MM.1S (cell line): ENCODE data around the gene TNIK.

Experiments
- DNase-seq: peaks from one replicate; pipeline ENCODE4 v3.0.0-alpha.2; 2015
- H2AFZ ChIP-seq: fragments of 300-600 bp; sonication (generic); 2 replicates; pipeline ENCODE4 v1.6.0; 2016; ENCODE audit warnings: antibody characterized with exemption, low read length
- H3F3A ChIP-seq: fragments of 300-600 bp; sonication (generic); 2 replicates; pipeline ENCODE4 v1.6.1; 2016; ENCODE audit warnings: mild to moderate bottlenecking, antibody characterized with exemption, low read length, moderate library complexity, mixed read lengths; ENCODE audit not compliant: insufficient read depth
- H3K27ac ChIP-seq: fragments of 300-600 bp; sonication (generic); 2 replicates; pipeline ENCODE4 v1.5.1; 2016; ENCODE audit warnings: mild to moderate bottlenecking, low read length
- H3K27me3 ChIP-seq: fragments of 300-600 bp; sonication (generic); replicated peaks from 2 replicates; pipeline ENCODE4 v1.6.0; 2016; ENCODE audit warnings: low read length; ENCODE audit not compliant: insufficient read depth
- H3K36me3 ChIP-seq: fragments of 300-600 bp; sonication (generic); replicated peaks from 2 replicates; pipeline ENCODE4 v1.6.1; 2016; ENCODE audit warnings: mild to moderate bottlenecking, low read length, mixed read lengths; ENCODE audit not compliant: insufficient read depth
- H3K4me1 ChIP-seq: fragments of 300-600 bp; sonication (generic); 2 replicates; pipeline ENCODE4 v1.6.1; 2016; ENCODE audit warnings: low read length, mixed read lengths
- H3K4me2 ChIP-seq: fragments of 300-600 bp; sonication (generic); 2 replicates; pipeline ENCODE4 v1.6.0; 2016; ENCODE audit warnings: low read depth, low read length
- H3K4me3 ChIP-seq: fragments of 300-600 bp; sonication (generic); 2 replicates; pipeline ENCODE4 v1.5.1; 2016; ENCODE audit warnings: low read length, mixed read lengths
- H3K79me2 ChIP-seq: fragments of 300-600 bp; sonication (generic); 2 replicates; pipeline ENCODE4 v1.6.1; 2016; ENCODE audit warnings: mixed run types, low read length, mixed read lengths
- H3K9ac ChIP-seq: fragments of 300-600 bp; sonication (generic); 2 replicates; pipeline ENCODE4 v1.6.1; 2016; ENCODE audit warnings: low read length, mixed read lengths
- H3K9me2 ChIP-seq: fragments of 300-600 bp; sonication (generic); replicated peaks from 2 replicates; pipeline ENCODE4 v1.6.1; 2016; ENCODE audit warnings: mild to moderate bottlenecking, low read length, mixed read lengths; ENCODE audit not compliant: insufficient read depth
- H3K9me3 ChIP-seq: fragments of 300-600 bp; sonication (generic); replicated peaks from 2 replicates; pipeline ENCODE4 v1.6.1; 2016; ENCODE audit warnings: mild to moderate bottlenecking, low read length, mixed read lengths; ENCODE audit not compliant: insufficient read depth
- H4K20me1 ChIP-seq: fragments of 300-600 bp; sonication (generic); 2 replicates; pipeline ENCODE4 v1.6.1; 2016; ENCODE audit warnings: mild to moderate bottlenecking, low read length, moderate library complexity, mixed read lengths; ENCODE audit not compliant: insufficient read depth
- CTCF ChIP-seq: fragments of 300-600 bp; sonication (generic); IDR thresholded peaks from 2 replicates; pipeline ENCODE4 v1.5.1; 2016; ENCODE audit warnings: antibody characterized with exemption, low read length, mixed read lengths
- EZH2 ChIP-seq: fragments of 300-600 bp; sonication (generic); optimal IDR thresholded peaks from 2 replicates; pipeline ENCODE3; 2017; ENCODE audit warnings: low read depth, mild to moderate bottlenecking, antibody characterized with exemption, low read length, mixed read lengths
- EZH2phosphoT487 ChIP-seq: fragments of 300-600 bp; sonication (generic); IDR thresholded peaks from 2 replicates; pipeline ENCODE4 v1.6.1; 2018; ENCODE audit warnings: antibody characterized with exemption, low read length

The TNIK gene

GRCh38 chr3:171377859-171378258, 82.3 kb downstream of the TNIK start:
- Histone ChIP-seq H3K9ac (no peak overlapping the region), H3K4me1 (peaks cover 28% of the 10 kb centered on the region), H3K27ac (no peak overlapping the region), H3K79me2 (no peaks in the 10 kb centered on the region), H3K27me3 (no peaks in the 10 kb centered on the region), H4K20me1 (no peaks in the 10 kb centered on the region), H3K36me3 (no peaks in the 10 kb centered on the region), H3F3A (peaks cover 27% of the 10 kb centered on the region), H3K9me2 (no peaks in the 10 kb centered on the region), H3K9me3 (no peaks in the 10 kb centered on the region), H3K4me3 (no peak overlapping the region), H2AFZ (no peak overlapping the region), H3K4me2 (no peak overlapping the region)
- TF ChIP-seq EZH2phosphoT487 (no peak), EZH2 (no peak), CTCF (no peak)
- no peak for DNase-seq

- Histone ChIP-seq H4K20me1 (no peaks in the 10 kb centered on the region), H3F3A (peaks cover 27% of the 10 kb centered on the region), H3K27me3 (no peaks in the 10 kb centered on the region), H3K9me3 (no peaks in the 10 kb centered on the region), H3K79me2 (no peaks in the 10 kb centered on the region), H3K36me3 (no peaks in the 10 kb centered on the region), H3K9ac (peak overlapping the region; percentile 32; the same call in 1 of the 2 replicates), H2AFZ (peak overlapping the region; percentile 70), H3K4me2 (peak overlapping the region; percentile 76), H3K9me2 (no peaks in the 10 kb centered on the region), H3K27ac (peak overlapping the region; percentile 77), H3K4me3 (peak overlapping the region; percentile 32), H3K4me1 (peaks cover 33% of the 10 kb centered on the region)
- no peak for TF ChIP-seq EZH2
- TF ChIP-seq EZH2phosphoT487, result no peak
- no peak for TF ChIP-seq CTCF
- no peak for DNase-seq
Observed at GRCh38 chr3:171376596-171376947, 83.6 kb downstream of the TNIK start.

DNA sequence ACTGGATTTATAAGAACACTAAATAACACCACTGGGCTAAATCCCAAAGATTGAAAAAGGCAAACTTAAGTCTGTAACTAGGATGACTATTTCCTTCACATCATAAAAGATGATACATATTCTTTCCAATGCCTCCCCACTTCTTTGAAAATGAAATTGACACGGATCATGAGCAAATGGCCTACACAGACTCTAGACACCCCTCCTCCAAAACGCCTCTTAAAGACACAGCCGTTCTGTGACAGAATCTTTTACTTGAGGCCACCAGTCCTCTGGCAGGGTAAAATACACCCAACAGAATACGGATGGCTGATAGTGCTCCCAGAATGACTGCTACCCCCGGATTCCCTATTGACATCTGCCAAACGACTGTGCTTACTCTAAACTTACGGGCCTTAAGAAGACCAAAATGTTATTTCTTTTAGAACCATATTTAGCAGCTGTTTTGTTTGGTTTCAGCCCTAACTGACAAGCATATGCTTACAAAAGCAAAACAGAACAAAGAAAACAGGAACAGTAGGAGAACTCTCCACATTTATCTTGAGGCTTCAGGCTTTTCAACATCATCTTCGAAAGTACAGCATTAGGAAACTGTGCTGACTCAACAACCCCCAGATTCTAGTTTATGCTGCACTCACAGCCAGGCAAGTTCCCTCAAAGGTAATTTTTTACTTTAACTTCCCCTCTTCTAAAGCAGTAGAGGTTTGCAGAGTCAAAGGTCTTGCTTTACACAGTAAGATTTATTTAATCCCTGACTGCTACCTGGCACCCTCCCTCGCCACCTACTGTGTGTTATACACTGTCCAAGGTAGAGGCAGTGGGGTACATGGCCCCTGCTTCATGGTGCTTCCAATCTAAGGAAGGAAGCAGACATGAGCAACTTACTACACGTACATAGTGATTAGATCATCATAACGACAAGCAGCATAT, 84.3 kb downstream of the TNIK start:
- peaks cover 39% of the 10 kb centered on the region for H3K4me1 ChIP-seq
- H3K4me2 ChIP-seq, result peak overlapping the region; percentile 76
- peaks cover 27% of the 10 kb centered on the region for H3F3A ChIP-seq
- H3K27me3 ChIP-seq, result no peaks in the 10 kb centered on the region
- peak overlapping the region; percentile 70 for H2AFZ ChIP-seq
- H3K79me2 ChIP-seq, result no peaks in the 10 kb centered on the region
- no peaks in the 10 kb centered on the region for H3K9me3 ChIP-seq
- no peaks in the 10 kb centered on the region for H3K9me2 ChIP-seq
- no peaks in the 10 kb centered on the region for H3K36me3 ChIP-seq
- H4K20me1 ChIP-seq, result no peaks in the 10 kb centered on the region
- TF ChIP-seq CTCF (no peak), EZH2phosphoT487 (no peak), EZH2 (no peak)
- peak overlapping the region; percentile 77 for H3K27ac ChIP-seq
- H3K4me3 ChIP-seq, result peak overlapping the region; percentile 32
- DNase-seq, result peak; percentile 92
- H3K9ac ChIP-seq, result peak overlapping the region; percentile 32
